Hematopoietic multipotent progenitor cell treated with erythropoietin and hydrocortisone succinate and interleukin-3 and kit ligand, for 4 days (in vitro differentiated cells): ENCODE measurements around the gene GLI3.

Experiments
- DNase-seq: peaks from one replicate; pipeline ENCODE4 v3.0.0-alpha.2; 2015

The GLI3 gene

DNA sequence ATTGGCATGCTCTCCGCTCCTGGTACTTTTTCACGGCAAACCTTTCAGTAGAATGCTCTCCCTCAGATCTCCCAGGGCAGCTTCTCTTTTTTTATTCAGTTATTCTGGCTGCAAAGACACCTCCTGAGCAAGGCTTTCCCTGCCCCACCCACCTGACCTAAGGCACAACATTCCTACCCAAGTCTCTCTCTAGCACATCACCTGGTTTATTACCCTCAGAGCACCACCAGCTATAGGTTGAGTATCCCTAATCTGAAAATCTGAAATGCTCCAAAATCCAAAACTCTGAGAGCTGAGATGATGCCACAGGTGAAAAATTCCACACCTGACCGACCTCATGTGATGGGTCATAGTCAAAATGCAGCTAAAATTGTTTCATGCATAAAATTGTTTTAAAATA is 99.6 kb downstream of the GLI3 start:
- DNase-seq = no peak

DNA sequence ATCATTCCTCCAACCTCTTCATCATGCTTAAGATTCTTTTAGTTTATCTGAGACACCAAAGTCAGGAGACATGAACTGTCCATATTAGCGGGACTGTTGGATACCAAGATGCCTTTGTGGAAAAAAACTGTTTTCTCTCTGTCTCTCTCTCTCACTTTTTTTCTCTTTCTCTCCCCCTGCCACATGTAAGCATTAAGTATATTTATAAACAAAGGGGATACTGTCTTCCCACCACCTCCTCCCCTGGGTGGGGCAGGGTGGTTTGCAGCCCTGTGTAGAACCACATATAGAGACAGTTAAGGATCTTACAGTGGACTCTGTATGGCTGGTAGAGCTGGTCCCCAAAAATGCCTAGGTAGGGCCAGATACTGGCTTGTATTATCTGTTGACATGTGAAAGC is 101.3 kb downstream of the GLI3 start:
- DNase-seq = no peak

DNA sequence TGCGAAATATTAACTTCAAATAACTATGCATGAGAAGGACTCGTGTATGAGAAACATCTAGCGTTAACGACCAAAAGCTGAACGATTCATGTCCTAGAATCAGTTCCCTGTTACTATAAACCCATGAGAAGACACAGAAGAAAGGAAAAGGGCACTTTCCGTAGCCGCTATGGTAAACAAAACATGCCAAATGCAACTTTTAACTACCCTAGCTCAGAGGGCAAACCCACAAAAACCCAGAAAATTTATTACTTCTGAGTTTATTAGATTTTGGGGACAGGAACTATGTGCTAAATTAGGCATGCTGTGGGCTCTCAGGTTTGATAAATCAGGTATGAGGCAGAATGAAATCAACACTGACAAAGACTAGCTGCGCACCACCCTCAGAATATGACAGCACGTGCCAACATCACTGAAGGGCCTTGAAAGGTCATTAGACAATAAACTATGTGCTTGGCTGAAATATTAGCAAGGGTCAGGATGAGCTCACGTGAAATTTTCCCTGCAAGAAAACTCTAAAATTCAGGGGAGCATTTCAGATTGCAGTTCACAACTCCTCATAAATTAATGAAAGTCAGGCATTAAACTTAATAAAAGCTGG is 102.6 kb downstream of the GLI3 start:
- no peak for DNase-seq

DNA sequence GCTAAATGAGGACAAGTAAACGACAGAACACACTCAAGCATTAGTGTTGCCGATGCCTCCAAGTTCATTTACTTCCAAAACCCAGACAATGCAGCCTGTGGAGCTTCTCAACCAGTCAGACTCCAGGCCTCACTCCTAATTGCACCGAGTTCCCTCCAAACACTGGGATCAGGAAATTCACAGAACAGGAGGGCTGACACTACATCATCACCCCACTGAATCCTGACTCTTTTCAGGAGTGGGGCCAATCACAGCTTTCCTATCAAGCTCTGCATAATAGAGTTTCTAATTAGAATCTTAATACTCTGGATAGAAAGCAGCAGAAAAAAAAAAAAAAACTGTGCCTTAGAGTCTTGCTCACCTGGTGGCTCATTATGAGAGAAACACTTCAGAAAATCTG is 103.7 kb downstream of the GLI3 start:
- DNase-seq = no peak

GRCh38 chr7:42128703-42129102 is 108.3 kb downstream of the GLI3 start:
- peak; percentile 30 for DNase-seq

GRCh38 chr7:42127232-42127622 is 109.8 kb downstream of the GLI3 start:
- peak; percentile 4 for DNase-seq

- DNase-seq = no peak
These were observed 110.4 kb downstream of the GLI3 start for GRCh38 chr7:42126475-42127231.

DNA sequence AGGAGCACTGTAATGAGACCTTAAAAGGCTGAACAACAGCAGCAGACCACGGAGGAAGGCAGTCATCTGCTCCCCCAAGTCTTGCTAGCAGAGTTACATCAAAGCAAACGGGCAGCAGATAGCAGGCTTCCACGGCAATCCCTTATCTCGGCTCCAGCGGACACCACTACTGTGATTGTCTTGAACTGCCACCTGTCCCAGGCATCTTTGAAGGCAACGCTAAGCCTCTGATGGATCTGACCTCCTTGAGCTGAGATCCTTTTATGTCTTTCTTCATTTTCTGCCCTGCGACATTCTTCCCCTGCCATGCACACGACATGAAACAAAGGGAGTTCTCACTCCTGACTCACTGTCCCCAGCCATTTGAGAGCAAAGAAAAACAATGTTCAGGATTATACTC is 111.7 kb downstream of the GLI3 start:
- no peak for DNase-seq

- DNase-seq = no peak
These were observed 113.3 kb downstream of the GLI3 start for GRCh38 chr7:42123716-42124115.

GRCh38 chr7:42120191-42120590 is 116.8 kb downstream of the GLI3 start:
- no peak for DNase-seq

GRCh38 chr7:42117201-42117600 is 119.8 kb downstream of the GLI3 start:
- DNase-seq = no peak

DNA sequence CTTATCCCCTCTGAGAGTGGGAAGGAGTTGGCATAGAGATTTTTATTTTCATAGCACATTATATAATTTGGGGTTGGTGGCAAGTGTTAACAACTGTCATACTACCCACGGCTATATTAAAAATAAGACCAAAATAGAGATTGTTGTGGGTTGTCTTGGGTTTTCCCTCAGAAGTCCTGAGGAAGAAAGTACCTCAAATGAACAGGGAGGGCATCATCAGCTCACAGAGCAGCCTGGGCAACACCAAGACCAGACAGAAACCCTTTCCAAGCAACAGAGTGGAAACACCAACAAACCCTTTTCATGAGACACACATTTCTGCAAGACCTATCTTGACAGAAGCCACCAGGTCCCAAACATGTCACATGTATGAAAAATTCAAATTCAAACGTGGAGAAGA is 121.2 kb downstream of the GLI3 start:
- DNase-seq = no peak

DNA sequence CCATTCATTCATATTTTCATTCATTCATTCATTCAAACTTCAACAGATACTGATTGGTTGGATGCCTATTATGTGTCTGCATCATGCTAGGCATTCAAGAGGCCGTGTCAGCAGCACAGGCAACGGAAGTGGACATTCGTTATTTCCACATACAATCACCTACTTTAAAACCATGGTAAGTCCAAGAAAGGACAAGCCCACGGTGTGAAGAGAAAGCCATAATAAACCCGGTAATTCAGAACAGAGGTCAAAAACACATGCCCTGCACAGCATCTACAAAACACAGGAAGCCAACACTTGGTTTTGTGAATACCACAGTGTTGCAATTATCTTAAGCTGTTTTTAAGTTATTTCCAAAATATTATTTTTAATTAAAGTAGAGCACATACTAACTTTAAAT is 126.7 kb downstream of the GLI3 start:
- DNase-seq = no peak

GRCh38 chr7:42108803-42109528 is 128.0 kb downstream of the GLI3 start:
- DNase-seq = no peak

DNA sequence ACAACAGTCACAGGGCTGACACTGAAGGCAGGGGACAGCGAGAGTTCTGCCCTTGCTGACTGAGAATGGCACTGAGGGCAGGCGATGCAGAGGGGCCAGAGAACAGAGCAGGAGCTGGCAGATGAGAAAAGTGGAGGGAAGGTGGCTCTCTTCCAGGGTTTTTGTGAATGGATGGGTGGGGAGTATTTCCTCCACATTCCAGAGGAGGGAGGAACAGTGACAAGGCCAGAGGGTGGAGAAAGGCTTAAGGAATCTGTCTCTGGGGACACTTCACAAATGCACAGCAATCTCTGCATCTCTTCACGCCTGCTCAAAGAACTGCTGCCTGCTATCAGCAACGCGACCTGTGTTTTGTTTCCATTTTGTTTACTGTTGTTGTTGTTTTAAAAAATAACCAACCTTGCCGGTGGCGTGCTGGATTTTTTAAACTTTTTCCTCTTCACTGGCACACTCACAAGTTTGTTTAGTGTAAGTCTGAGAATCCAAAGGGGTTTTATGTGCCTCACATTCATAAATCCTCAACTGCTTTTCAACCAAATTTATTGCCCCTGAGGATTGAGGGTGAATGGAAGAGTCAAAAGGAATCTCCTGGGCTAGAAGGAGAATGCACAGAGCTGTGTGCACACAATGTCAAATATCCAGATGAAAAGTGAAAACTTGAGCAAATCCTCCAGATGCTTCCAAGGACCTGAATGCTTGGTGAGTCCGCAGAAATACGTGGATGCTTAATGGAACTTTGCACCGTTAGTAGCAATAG is 129.3 kb downstream of the GLI3 start:
- DNase-seq = no peak

- DNase-seq = no peak
These were observed 130.4 kb downstream of the GLI3 start for GRCh38 chr7:42106562-42106961.

- DNase-seq = no peak
These were observed 131.3 kb downstream of the GLI3 start for GRCh38 chr7:42105554-42106358.

- no peak for DNase-seq
These were observed 132.3 kb downstream of the GLI3 start for GRCh38 chr7:42104694-42105093.

- DNase-seq = no peak
These were observed 132.8 kb downstream of the GLI3 start for GRCh38 chr7:42104231-42104630.

- no peak for DNase-seq
These were observed 133.6 kb downstream of the GLI3 start for GRCh38 chr7:42103456-42103855.

- no peak for DNase-seq
These were observed 134.0 kb downstream of the GLI3 start for GRCh38 chr7:42103020-42103419.

- DNase-seq = no peak
These were observed 134.7 kb downstream of the GLI3 start for GRCh38 chr7:42102301-42102700.

- peak; percentile 15 for DNase-seq
These were observed 136.9 kb downstream of the GLI3 start for GRCh38 chr7:42100156-42100508.
